WTC11 (cell line): ENCODE measurements around the gene ZEB2.

ENCODE experiments used
- CREB1 ChIP-seq: sonication (generic); formaldehyde crosslinking; IDR thresholded peaks from 2 replicates; pipeline ENCODE4 v1.8.0; 2023; ENCODE audit warnings: mild to moderate bottlenecking, missing genetic modification reagents
- FOXK1 ChIP-seq: sonication (generic); formaldehyde crosslinking; IDR thresholded peaks from 2 replicates; pipeline ENCODE4 v1.8.0; 2022; ENCODE audit warnings: mild to moderate bottlenecking, moderate library complexity, missing genetic modification reagents
- JUN ChIP-seq: sonication (generic); formaldehyde crosslinking; IDR thresholded peaks from 2 replicates; pipeline ENCODE4 v1.8.0; 2023; ENCODE audit warnings: mild to moderate bottlenecking, missing genetic modification reagents
- RELA ChIP-seq: sonication (generic); formaldehyde crosslinking; IDR thresholded peaks from 2 replicates; pipeline ENCODE4 v1.8.1; 2022; ENCODE audit warnings: missing genetic modification reagents, mild to moderate bottlenecking, borderline replicate concordance
- SP1 ChIP-seq: sonication (generic); formaldehyde crosslinking; conservative IDR thresholded peaks from 2 replicates; pipeline ENCODE4 v1.8.1; 2022; ENCODE audit warnings: missing genetic modification reagents
- TF ChIP-seq, protein P1 (sequence below): fragments of 200-600 bp; IDR thresholded peaks from 2 replicates; pipeline ENCODE4 v1.8.0; 2022; ENCODE audit warnings: antibody characterized with exemption
- TF ChIP-seq, protein P2 (sequence below): sonication (generic); formaldehyde crosslinking; IDR thresholded peaks from 2 replicates; pipeline ENCODE4 v1.8.0; 2022; ENCODE audit warnings: mild to moderate bottlenecking, missing genetic modification reagents
- TF ChIP-seq, protein P3 (sequence below): fragments of 250-450 bp; sonication (Bioruptor Pico); IDR thresholded peaks from 2 replicates; pipeline ENCODE4 v1.9.0; 2021; ENCODE audit warnings: mild to moderate bottlenecking, borderline replicate concordance
- TF ChIP-seq, protein P4 (sequence below): fragments of 250-450 bp; sonication (Bioruptor Pico); IDR thresholded peaks from 2 replicates; pipeline ENCODE4 v1.8.0; 2021; ENCODE audit warnings: mild to moderate bottlenecking

DNA sequence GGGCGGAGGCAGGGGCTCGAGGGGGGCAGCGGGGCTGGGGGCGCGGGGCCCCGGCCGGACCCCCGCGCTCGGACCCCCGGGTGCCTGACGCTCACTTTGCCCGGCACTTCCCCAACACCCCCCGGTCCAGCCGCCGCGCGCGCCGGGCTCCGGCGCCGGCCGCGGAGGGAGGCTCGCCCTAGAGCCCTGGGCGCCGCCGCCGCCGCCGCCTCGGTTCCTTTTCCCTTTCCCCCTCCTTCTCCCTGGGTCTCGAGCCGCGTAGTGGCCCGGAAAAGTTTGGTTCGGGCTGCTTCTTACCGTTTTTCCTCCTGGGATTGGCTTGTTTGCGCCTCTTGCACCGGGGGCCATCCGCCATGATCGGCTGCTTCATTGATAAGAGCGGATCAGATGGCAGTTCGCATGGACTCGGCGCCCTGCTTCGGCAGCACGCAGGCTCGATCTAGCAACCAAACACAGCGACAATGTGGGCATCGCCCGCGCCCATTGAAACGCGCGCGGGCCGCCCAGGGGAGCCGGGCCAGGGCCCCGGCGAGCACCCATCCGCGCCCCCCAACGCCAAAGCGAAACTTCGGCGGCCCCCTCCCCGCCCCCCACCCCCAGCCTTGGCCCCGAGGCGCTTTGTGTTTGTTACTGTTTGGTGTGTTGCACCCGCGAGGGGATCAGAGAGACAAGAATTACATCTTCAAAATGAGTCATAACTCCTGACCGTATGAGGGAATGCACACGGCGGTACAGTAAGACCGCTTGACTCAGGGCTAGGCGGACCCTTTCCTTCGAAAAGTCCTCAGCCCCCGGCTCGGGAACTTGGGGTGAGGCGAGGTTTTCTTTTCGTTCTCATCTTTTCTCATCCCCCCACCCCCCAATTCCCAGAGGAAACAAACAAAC, 2.7 kb downstream of the ZEB2 start:
- TF ChIP-seq, protein P1, sequence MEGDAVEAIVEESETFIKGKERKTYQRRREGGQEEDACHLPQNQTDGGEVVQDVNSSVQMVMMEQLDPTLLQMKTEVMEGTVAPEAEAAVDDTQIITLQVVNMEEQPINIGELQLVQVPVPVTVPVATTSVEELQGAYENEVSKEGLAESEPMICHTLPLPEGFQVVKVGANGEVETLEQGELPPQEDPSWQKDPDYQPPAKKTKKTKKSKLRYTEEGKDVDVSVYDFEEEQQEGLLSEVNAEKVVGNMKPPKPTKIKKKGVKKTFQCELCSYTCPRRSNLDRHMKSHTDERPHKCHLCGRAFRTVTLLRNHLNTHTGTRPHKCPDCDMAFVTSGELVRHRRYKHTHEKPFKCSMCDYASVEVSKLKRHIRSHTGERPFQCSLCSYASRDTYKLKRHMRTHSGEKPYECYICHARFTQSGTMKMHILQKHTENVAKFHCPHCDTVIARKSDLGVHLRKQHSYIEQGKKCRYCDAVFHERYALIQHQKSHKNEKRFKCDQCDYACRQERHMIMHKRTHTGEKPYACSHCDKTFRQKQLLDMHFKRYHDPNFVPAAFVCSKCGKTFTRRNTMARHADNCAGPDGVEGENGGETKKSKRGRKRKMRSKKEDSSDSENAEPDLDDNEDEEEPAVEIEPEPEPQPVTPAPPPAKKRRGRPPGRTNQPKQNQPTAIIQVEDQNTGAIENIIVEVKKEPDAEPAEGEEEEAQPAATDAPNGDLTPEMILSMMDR: no peak
- TF ChIP-seq JUN (CRISPR knock-in tag) (no peak), CREB1 (CRISPR knock-in tag) (no peak), SP1 (no peak), FOXK1 (CRISPR knock-in tag) (no peak), RELA (CRISPR knock-in tag) (no peak)
- TF ChIP-seq, protein P2, sequence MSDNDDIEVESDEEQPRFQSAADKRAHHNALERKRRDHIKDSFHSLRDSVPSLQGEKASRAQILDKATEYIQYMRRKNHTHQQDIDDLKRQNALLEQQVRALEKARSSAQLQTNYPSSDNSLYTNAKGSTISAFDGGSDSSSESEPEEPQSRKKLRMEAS (CRISPR knock-in tag): no peak
- TF ChIP-seq, protein P3, sequence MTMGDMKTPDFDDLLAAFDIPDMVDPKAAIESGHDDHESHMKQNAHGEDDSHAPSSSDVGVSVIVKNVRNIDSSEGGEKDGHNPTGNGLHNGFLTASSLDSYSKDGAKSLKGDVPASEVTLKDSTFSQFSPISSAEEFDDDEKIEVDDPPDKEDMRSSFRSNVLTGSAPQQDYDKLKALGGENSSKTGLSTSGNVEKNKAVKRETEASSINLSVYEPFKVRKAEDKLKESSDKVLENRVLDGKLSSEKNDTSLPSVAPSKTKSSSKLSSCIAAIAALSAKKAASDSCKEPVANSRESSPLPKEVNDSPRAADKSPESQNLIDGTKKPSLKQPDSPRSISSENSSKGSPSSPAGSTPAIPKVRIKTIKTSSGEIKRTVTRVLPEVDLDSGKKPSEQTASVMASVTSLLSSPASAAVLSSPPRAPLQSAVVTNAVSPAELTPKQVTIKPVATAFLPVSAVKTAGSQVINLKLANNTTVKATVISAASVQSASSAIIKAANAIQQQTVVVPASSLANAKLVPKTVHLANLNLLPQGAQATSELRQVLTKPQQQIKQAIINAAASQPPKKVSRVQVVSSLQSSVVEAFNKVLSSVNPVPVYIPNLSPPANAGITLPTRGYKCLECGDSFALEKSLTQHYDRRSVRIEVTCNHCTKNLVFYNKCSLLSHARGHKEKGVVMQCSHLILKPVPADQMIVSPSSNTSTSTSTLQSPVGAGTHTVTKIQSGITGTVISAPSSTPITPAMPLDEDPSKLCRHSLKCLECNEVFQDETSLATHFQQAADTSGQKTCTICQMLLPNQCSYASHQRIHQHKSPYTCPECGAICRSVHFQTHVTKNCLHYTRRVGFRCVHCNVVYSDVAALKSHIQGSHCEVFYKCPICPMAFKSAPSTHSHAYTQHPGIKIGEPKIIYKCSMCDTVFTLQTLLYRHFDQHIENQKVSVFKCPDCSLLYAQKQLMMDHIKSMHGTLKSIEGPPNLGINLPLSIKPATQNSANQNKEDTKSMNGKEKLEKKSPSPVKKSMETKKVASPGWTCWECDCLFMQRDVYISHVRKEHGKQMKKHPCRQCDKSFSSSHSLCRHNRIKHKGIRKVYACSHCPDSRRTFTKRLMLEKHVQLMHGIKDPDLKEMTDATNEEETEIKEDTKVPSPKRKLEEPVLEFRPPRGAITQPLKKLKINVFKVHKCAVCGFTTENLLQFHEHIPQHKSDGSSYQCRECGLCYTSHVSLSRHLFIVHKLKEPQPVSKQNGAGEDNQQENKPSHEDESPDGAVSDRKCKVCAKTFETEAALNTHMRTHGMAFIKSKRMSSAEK (CRISPR knock-in tag): no peak
- TF ChIP-seq, protein P4, sequence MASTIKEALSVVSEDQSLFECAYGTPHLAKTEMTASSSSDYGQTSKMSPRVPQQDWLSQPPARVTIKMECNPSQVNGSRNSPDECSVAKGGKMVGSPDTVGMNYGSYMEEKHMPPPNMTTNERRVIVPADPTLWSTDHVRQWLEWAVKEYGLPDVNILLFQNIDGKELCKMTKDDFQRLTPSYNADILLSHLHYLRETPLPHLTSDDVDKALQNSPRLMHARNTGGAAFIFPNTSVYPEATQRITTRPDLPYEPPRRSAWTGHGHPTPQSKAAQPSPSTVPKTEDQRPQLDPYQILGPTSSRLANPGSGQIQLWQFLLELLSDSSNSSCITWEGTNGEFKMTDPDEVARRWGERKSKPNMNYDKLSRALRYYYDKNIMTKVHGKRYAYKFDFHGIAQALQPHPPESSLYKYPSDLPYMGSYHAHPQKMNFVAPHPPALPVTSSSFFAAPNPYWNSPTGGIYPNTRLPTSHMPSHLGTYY: no peak
